Neural cell (in vitro differentiated cells): ENCODE measurements around the gene GMPS. TPM values are rescaled to one million over a fixed set of nuclear protein-coding genes. Genes with fewer than 3 reads are reported as not detected.

Source experiments
- H2AFZ ChIP-seq: fragments of 200-600, 300-800 bp; sonication (generic), shearing (Covaris generic); 2 replicates; pipeline ENCODE4 v1.6.0; 2014; ENCODE audit warnings: low read depth, mild to moderate bottlenecking, antibody characterized with exemption, low read length, moderate library complexity
- H3F3A ChIP-seq: fragments of 200-600 bp; shearing (Covaris generic); 2 replicates; pipeline ENCODE4 v1.6.1; 2016; ENCODE audit warnings: mild to moderate bottlenecking, moderate library complexity, mixed read lengths, antibody characterized with exemption, low read length; ENCODE audit not compliant: insufficient read depth, poor library complexity, severe bottlenecking
- H3K27ac ChIP-seq: fragments of 200-600, 300-800 bp; sonication (generic), shearing (Covaris generic); 2 replicates; pipeline ENCODE4 v1.5.1; 2014; ENCODE audit warnings: mild to moderate bottlenecking, low read length, moderate library complexity
- H3K27me3 ChIP-seq: fragments of 300-800, 200-600 bp; sonication (generic), shearing (Covaris generic); 2 replicates; pipeline ENCODE4 v1.6.0; 2014; ENCODE audit warnings: mild to moderate bottlenecking, low read depth, low read length, moderate library complexity; ENCODE audit not compliant: insufficient read depth
- H3K36me3 ChIP-seq: fragments of 300-800, 200-600 bp; sonication (generic), shearing (Covaris generic); 2 replicates; pipeline ENCODE4 v1.5.1; 2014; ENCODE audit warnings: mild to moderate bottlenecking, antibody characterized with exemption, low read length, moderate library complexity; ENCODE audit not compliant: insufficient read depth
- H3K4me2 ChIP-seq: fragments of 300-800, 200-600 bp; sonication (generic), shearing (Covaris generic); 2 replicates; pipeline ENCODE4 v1.6.0; 2014; ENCODE audit warnings: mild to moderate bottlenecking, low read length
- H3K4me3 ChIP-seq: fragments of 300-800, 200-600 bp; sonication (generic), shearing (Covaris generic); 2 replicates; pipeline ENCODE4 v1.5.1; 2014; ENCODE audit warnings: mild to moderate bottlenecking, low read length, moderate library complexity
- H3K79me2 ChIP-seq: fragments of 200-600 bp; shearing (Covaris generic); replicated peaks from 2 replicates; pipeline ENCODE4 v1.6.0; 2014; ENCODE audit warnings: mild to moderate bottlenecking, low read length, moderate library complexity; ENCODE audit not compliant: insufficient read depth
- H3K9ac ChIP-seq: fragments of 300-800, 200-600 bp; sonication (generic), shearing (Covaris generic); 2 replicates; pipeline ENCODE4 v1.6.1; 2016; ENCODE audit warnings: mild to moderate bottlenecking, low read length, mixed read lengths
- H3K9me2 ChIP-seq: fragments of 200-600 bp; shearing (Covaris generic); 2 replicates; pipeline ENCODE4 v1.6.1; 2016; ENCODE audit warnings: mild to moderate bottlenecking, low read length, mixed read lengths; ENCODE audit not compliant: insufficient read depth
- H3K9me3 ChIP-seq: fragments of 200-600, 300-800 bp; sonication (generic), shearing (Covaris generic); 2 replicates; pipeline ENCODE4 v1.6.1; 2016; ENCODE audit warnings: mild to moderate bottlenecking, mixed run types, low read length, moderate library complexity, mixed read lengths
- H4K20me1 ChIP-seq: fragments of 200-600 bp; shearing (Covaris generic); 2 replicates; pipeline ENCODE4 v1.6.1; 2016; ENCODE audit warnings: mild to moderate bottlenecking, mixed run types; ENCODE audit not compliant: insufficient read depth
- CTCF ChIP-seq: fragments of 450-650 bp; IDR thresholded peaks from 2 replicates; pipeline ENCODE4 v1.5.1; 2014; ENCODE audit warnings: antibody characterized with exemption, mild to moderate bottlenecking, moderate library complexity; ENCODE audit not compliant: poor library complexity, severe bottlenecking
- EP300 ChIP-seq: fragments of 450-650 bp; conservative IDR thresholded peaks from 2 replicates; pipeline ENCODE4 v1.6.1; 2014; ENCODE audit warnings: antibody characterized with exemption, mild to moderate bottlenecking, moderate library complexity; ENCODE audit not compliant: poor library complexity, severe bottlenecking
- EZH2 ChIP-seq: fragments of 200-600, 300-800 bp; shearing (Covaris generic), sonication (generic); IDR thresholded peaks from 2 replicates; pipeline ENCODE4 v1.6.1; 2014; ENCODE audit warnings: antibody characterized with exemption, low read length, borderline replicate concordance, mild to moderate bottlenecking; ENCODE audit not compliant: insufficient read depth, poor library complexity, severe bottlenecking
- MXI1 ChIP-seq: fragments of 450-650 bp; conservative IDR thresholded peaks from 2 replicates; pipeline ENCODE4 v1.6.1; 2014; ENCODE audit warnings: antibody characterized with exemption, mild to moderate bottlenecking; ENCODE audit not compliant: poor library complexity, severe bottlenecking
- POLR2AphosphoS5 ChIP-seq: IDR thresholded peaks from 2 replicates; pipeline ENCODE4 v1.6.1; 2012
- RAD21 ChIP-seq: fragments of 450-650 bp; conservative IDR thresholded peaks from 2 replicates; pipeline ENCODE4 v1.6.1; 2014; ENCODE audit warnings: antibody characterized with exemption, mild to moderate bottlenecking, moderate library complexity
- REST ChIP-seq: IDR thresholded peaks from 2 replicates; pipeline ENCODE4 v1.6.1; 2012; ENCODE audit warnings: borderline replicate concordance
- SMC3 ChIP-seq: fragments of 450-650 bp; conservative IDR thresholded peaks from 2 replicates; pipeline ENCODE4 v1.6.1; 2014; ENCODE audit warnings: antibody characterized with exemption, mild to moderate bottlenecking, moderate library complexity; ENCODE audit not compliant: poor library complexity
- TAF1 ChIP-seq: IDR thresholded peaks from 2 replicates; pipeline ENCODE4 v1.6.1; 2012; ENCODE audit warnings: low read depth
- polyA plus RNA-seq: library from polyadenylated mRNA; depleted of rRNA; stranded (reverse); fragments of >200 nt; gene quantifications from 2 replicates; pipeline ENCODE4 v1.2.3, GENCODE V29; 2014

Gene GMPS
- polyA plus RNA-seq, 1 donor from 2014 or later, result 23.7 TPM

DNA sequence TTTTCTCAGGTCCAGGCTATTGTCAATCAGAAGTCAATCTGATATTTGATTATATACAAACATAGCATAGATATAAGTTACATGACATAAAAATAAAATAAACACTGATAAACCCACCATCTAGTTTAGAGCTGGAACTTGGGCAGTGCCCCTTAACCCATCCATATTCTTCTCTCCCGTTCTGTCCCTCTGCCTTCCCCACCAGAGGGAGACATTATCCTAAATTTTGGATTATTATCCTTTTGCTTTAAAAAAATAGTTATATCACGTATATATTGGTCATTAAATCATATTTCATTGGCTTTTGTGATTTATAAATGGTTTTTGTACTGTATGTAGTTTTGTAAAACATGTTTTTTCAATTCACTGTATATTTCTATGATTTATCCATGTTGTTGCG is 107.9 kb downstream of the GMPS start:
- no peaks in the 10 kb centered on the region for H3K36me3 ChIP-seq
- no peaks in the 10 kb centered on the region for H3K9me3 ChIP-seq
- H3K79me2 ChIP-seq, result no peaks in the 10 kb centered on the region
- H3K27me3 ChIP-seq, result no peaks in the 10 kb centered on the region
- H3K9ac ChIP-seq, result no peak overlapping the region
- H3K4me3 ChIP-seq, result no peak overlapping the region
- TF ChIP-seq CTCF (no peak), RAD21 (no peak), SMC3 (no peak), EZH2 (no peak), POLR2AphosphoS5 (no peak), EP300 (no peak), MXI1 (no peak), TAF1 (no peak), REST (no peak)
- H3F3A ChIP-seq, result no peaks in the 10 kb centered on the region
- H2AFZ ChIP-seq, result no peak overlapping the region
- no peak overlapping the region for H3K27ac ChIP-seq
- no peaks in the 10 kb centered on the region for H4K20me1 ChIP-seq
- no peak overlapping the region for H3K4me2 ChIP-seq
- H3K9me2 ChIP-seq, result no peaks in the 10 kb centered on the region

- Histone ChIP-seq H3K27me3 (no peaks in the 10 kb centered on the region), H3K9me2 (no peaks in the 10 kb centered on the region), H3K4me3 (no peak overlapping the region), H4K20me1 (no peaks in the 10 kb centered on the region), H3K9ac (no peak overlapping the region), H3K9me3 (no peaks in the 10 kb centered on the region), H2AFZ (no peak overlapping the region), H3K79me2 (no peaks in the 10 kb centered on the region), H3K27ac (no peak overlapping the region), H3K4me2 (no peak overlapping the region), H3K36me3 (no peaks in the 10 kb centered on the region), H3F3A (no peaks in the 10 kb centered on the region)
- no peak for TF ChIP-seq CTCF
- no peak for TF ChIP-seq POLR2AphosphoS5
- no peak for TF ChIP-seq SMC3
- TF ChIP-seq RAD21, result no peak
- TF ChIP-seq MXI1, result no peak
- no peak for TF ChIP-seq EZH2
- TF ChIP-seq REST, result no peak
- no peak for TF ChIP-seq TAF1
- no peak for TF ChIP-seq EP300
Measured at GRCh38 chr3:155979746-155980145, 109.3 kb downstream of the GMPS start.
